Activated B cell treated with CpG ODN at 0.5 μM for 24 hours (primary cell): Measurements from ENCODE around the gene AAK1. TPM values are rescaled to one million over a fixed set of nuclear protein-coding genes. Genes with fewer than 3 reads are reported as not detected.
A peak's percentile ranks its signal among the peaks of the same experiment; 100 is the strongest.

Experiments used
- ATAC-seq: fragments of 200-7000 bp; cut with Tn5 transposase; one replicate; pipeline ENCODE4 v1.10.0; 2021; ENCODE audit warnings: low read depth, mild to moderate bottlenecking, moderate library complexity
- CTCF ChIA-PET: fragments of 350-600 bp; sonication (Branson Sonifier 250); formaldehyde crosslinking; loops from one replicate; lab custom pipeline; 2021; ENCODE audit warnings: antibody characterized with exemption; lab: Charles Lee
- POLR2A ChIA-PET: fragments of 350-600 bp; sonication (Branson Sonifier 250); formaldehyde crosslinking; loops from one replicate; lab custom pipeline; 2021; ENCODE audit warnings: antibody characterized with exemption; lab: Charles Lee
- DNase-seq: peaks from one replicate; pipeline ENCODE4 v3.0.0; 2022
- H3K27ac Mint-ChIP-seq: one replicate; pipeline ENCODE4 v1.8.0; 2020; ENCODE audit warnings: mixed read lengths
- H3K27me3 Mint-ChIP-seq: one replicate; pipeline ENCODE4 v1.8.0; 2021; ENCODE audit warnings: mixed read lengths
- H3K36me3 Mint-ChIP-seq: one replicate; pipeline ENCODE4 v1.8.0; 2021; ENCODE audit warnings: low read depth, mixed read lengths
- H3K4me1 Mint-ChIP-seq: one replicate; pipeline ENCODE4 v1.8.0; 2021; ENCODE audit warnings: mixed read lengths
- H3K4me3 Mint-ChIP-seq: one replicate; pipeline ENCODE4 v1.8.0; 2020; ENCODE audit warnings: mild to moderate bottlenecking, mixed read lengths
- H3K9me3 Mint-ChIP-seq: one replicate; pipeline ENCODE4 v1.8.0; 2020; ENCODE audit warnings: mixed read lengths
- intact Hi-C: fragments of 100-400 bp; cut with micrococcal nuclease; formaldehyde crosslinking; loops from one replicate; pipeline ENCODE4 v1.15.1; 2024
- total RNA-seq: library from RNA; stranded (reverse); gene quantifications from 2 replicates; pipeline ENCODE4 v1.2.3, GENCODE V29; 2022
- TF ChIP-seq, protein P1 (sequence below): fragments of 200-600 bp; IDR thresholded peaks from one replicate; pipeline ENCODE4 v1.8.0; 2022; ENCODE audit warnings: antibody characterized with exemption, mild to moderate bottlenecking

Gene AAK1
- total RNA-seq, 1 donor from 2014 or later, result 4.7 TPM

DNA sequence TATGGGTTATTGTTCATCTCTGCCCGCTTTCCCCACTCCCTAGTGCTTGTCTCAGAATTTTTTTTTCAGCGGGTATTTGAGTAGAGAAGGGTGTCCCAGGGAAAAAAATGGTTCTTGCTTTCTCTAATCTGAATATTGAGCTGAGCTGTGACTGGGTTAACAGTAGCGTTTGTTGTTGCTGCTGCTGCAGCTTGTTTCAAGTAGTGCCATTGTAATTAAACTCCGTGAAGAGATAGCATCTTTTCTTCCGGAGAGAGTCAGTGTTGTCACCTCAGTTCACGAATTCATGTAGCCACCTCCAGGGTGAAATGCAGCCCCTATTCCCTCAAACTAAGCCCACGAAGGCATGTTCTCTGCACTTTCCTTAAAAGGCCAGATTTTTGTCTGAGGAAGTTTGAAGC lies 1.5 kb upstream of the AAK1 start:
- TF ChIP-seq, protein P1, sequence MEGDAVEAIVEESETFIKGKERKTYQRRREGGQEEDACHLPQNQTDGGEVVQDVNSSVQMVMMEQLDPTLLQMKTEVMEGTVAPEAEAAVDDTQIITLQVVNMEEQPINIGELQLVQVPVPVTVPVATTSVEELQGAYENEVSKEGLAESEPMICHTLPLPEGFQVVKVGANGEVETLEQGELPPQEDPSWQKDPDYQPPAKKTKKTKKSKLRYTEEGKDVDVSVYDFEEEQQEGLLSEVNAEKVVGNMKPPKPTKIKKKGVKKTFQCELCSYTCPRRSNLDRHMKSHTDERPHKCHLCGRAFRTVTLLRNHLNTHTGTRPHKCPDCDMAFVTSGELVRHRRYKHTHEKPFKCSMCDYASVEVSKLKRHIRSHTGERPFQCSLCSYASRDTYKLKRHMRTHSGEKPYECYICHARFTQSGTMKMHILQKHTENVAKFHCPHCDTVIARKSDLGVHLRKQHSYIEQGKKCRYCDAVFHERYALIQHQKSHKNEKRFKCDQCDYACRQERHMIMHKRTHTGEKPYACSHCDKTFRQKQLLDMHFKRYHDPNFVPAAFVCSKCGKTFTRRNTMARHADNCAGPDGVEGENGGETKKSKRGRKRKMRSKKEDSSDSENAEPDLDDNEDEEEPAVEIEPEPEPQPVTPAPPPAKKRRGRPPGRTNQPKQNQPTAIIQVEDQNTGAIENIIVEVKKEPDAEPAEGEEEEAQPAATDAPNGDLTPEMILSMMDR, result no peak
- POLR2A ChIA-PET, result interaction anchor here (0.6 to 3.2 kb wide), 2 partner anchors 15 to 208 kb away, joined by 6 to 25 read pairs; partner anchors contain the start of gene NFU1
- H3K9me3 Mint-ChIP-seq, result peaks cover 5% of the 10 kb centered on the region
- CTCF ChIA-PET, result interaction anchor here (0.6 kb wide), 1 partner anchor 1582 kb away, joined by 3 read pairs; the partner anchor contains the start of gene PAIP2B
- peaks cover 45% of the 10 kb centered on the region for H3K4me1 Mint-ChIP-seq
- intact Hi-C loops, result no loop called here
- no peak overlapping the region for H3K27ac Mint-ChIP-seq
- peaks cover 58% of the 10 kb centered on the region for H3K27me3 Mint-ChIP-seq
- H3K36me3 Mint-ChIP-seq, result peaks cover 4% of the 10 kb centered on the region
- ATAC-seq, result no peak
- no peak for DNase-seq
- peak overlapping the region; percentile 97 for H3K4me3 Mint-ChIP-seq

DNA sequence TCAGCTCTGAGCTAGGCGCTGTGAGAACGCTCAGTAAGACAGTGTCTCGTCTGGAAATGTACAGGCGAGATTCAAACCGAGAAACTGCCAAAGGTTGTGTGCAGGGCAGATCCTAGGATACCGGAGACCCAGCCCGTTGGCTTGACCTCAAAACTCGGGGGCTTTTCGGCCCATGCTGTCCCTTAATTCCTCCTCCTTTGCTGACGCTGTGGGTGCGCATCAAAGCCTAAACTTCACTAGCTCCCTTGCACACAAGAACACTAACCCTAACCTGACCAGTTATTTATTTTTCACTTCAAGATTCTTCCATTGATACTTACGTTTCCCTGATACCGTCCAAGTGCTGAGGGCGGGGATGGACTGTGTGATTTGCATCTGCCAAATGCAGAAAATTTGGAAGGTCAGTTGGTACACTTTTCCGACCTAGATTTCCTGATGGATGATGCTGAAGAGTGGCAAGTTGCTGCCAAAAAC lies 1.0 kb upstream of the AAK1 start:
- DNase-seq (no peak), ATAC-seq (no peak)
- ChIA-PET CTCF (interaction anchor here (0.6 kb wide), 1 partner anchor 1583 kb away, joined by 3 read pairs; the partner anchor contains the start of gene PAIP2B), POLR2A (interaction anchor here (0.6 to 3.2 kb wide), 6 partner anchors 15 to 208 kb away, joined by 3 to 25 read pairs (median 6); partner anchors contain the start of gene NFU1)
- Mint-ChIP-seq H3K27me3 (peaks cover 60% of the 10 kb centered on the region), H3K27ac (peak overlapping the region; percentile 91), H3K4me3 (peak overlapping the region; percentile 97), H3K36me3 (peaks cover 4% of the 10 kb centered on the region), H3K9me3 (peaks cover 5% of the 10 kb centered on the region), H3K4me1 (peaks cover 45% of the 10 kb centered on the region)
- intact Hi-C loops, result loop anchor here (1.0 to 5.0 kb wide), 5 partner anchors 185 to 1583 kb away; partner anchors contain the start of genes C2orf42, GFPT1, GMCL1 and PAIP2B
- TF ChIP-seq, protein P1, result no peak

DNA sequence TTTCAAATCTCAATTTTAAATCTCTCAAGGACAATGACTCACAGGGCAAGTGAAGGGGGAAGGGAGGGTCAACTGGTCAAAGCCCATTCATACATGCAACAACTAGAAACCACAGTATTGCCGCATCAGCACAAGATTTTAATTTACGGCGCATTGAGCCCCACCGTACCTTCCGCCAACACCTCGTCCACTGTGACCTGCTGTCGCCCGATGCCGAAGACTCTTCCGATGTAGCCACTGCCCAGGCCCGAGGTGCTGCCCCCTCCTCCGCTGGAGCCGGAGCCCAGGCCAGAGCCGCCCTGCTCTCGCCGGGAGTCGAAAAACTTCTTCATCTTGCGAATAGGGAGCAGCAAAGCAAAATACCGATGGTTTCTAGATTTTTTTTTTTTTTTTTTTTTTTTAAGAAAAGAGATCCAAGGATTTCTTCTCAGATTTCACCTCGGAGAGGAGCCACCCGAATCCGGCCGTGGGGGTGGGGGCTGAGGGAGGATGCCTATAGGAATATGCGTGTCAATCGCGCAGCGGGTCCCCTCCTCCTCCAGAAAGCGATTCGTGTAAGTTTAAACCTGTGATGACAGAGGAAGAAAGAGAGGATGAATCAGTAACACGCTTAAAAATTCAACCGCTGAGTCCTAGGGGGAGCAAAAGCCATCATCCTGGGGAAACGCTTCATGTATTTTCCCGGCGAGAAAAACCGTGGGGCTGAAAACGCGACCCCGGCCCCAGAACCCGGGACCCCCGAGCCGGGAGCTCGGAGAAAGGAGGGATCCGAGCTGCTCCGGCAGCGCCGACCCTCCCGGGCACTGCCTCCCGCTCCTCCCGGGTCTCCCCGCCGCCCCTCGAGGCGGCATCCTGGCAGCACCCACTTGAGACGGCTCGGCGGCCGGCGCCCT lies 584 bp downstream of the AAK1 start:
- peak overlapping the region; percentile 88 for H3K4me3 Mint-ChIP-seq
- intact Hi-C loops, result loop anchor here (1.0 to 5.0 kb wide), 6 partner anchors 71 to 1584 kb away; partner anchors contain the start of genes GFPT1, MCEE, MPHOSPH10 and PAIP2B
- peaks cover 65% of the 10 kb centered on the region for H3K27me3 Mint-ChIP-seq
- DNase-seq (no peak), ATAC-seq (no peak)
- TF ChIP-seq, protein P1, result no peak
- POLR2A ChIA-PET, result interaction anchor here (0.7 to 3.2 kb wide), 7 partner anchors 51 to 1488 kb away, joined by 3 to 25 read pairs (median 5); partner anchors contain the start of genes MPHOSPH10 and NFU1
- H3K4me1 Mint-ChIP-seq, result peaks cover 39% of the 10 kb centered on the region
- CTCF ChIA-PET, result interaction anchor here (1.1 kb wide), 1 partner anchor 82 kb away, joined by 4 read pairs; no protein-coding TSS in a partner anchor
- H3K36me3 Mint-ChIP-seq, result peaks cover 4% of the 10 kb centered on the region
- H3K27ac Mint-ChIP-seq, result peak overlapping the region; percentile 67
- H3K9me3 Mint-ChIP-seq, result peaks cover 5% of the 10 kb centered on the region

DNA sequence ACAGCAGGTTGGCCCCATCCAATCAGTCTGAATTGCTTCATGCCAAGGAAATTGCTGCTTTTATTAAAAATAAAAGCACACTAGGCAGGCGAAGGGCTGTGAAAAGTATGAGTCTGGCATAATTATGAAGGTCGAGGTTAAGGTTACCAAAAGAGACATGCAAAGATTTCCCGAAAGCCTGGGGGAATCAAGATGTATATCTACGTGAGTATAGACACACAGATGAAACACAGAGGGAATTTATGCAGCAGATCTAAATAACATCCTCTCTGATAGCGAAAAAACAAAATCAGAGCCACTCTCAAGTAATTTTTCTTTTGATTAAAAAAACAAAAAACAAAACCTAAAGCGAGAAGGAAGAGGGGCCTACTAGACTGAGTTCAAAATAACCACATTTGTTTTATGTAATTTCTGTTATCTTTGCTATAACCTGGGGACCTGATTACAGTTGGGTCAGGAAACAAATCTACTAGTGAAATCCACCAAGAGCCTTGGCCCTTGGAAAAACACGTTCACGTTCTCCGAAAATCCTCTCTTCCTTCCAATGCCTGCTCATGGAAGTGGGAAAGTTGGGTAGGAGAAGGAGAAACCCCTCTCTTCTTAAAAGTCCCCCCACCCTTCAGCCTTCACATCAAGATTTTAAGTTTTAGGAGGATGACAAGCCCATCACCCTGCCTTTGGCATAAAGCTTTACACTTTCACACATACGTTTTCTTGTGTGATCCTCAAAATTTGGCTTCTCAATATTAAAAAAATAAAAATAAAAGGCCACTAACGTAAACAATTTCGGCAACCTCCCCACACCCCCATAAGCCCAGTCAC lies 1.4 kb downstream of the AAK1 start:
- DNase-seq (no peak), ATAC-seq (no peak)
- Mint-ChIP-seq H3K4me3 (peak overlapping the region; percentile 88), H3K36me3 (peaks cover 4% of the 10 kb centered on the region), H3K9me3 (peaks cover 5% of the 10 kb centered on the region), H3K4me1 (peaks cover 35% of the 10 kb centered on the region), H3K27me3 (peaks cover 66% of the 10 kb centered on the region), H3K27ac (peak overlapping the region; percentile 3)
- TF ChIP-seq, protein P1, result no peak
- ChIA-PET CTCF (no interaction called here), POLR2A (no interaction called here)
- intact Hi-C loops, result loop anchor here (2.0 to 5.0 kb wide), 4 partner anchors 250 to 1585 kb away; partner anchors contain the start of genes GFPT1, MCEE, MPHOSPH10 and PAIP2B
